ENCODE data around the gene FASN.

Gene FASN

DNA sequence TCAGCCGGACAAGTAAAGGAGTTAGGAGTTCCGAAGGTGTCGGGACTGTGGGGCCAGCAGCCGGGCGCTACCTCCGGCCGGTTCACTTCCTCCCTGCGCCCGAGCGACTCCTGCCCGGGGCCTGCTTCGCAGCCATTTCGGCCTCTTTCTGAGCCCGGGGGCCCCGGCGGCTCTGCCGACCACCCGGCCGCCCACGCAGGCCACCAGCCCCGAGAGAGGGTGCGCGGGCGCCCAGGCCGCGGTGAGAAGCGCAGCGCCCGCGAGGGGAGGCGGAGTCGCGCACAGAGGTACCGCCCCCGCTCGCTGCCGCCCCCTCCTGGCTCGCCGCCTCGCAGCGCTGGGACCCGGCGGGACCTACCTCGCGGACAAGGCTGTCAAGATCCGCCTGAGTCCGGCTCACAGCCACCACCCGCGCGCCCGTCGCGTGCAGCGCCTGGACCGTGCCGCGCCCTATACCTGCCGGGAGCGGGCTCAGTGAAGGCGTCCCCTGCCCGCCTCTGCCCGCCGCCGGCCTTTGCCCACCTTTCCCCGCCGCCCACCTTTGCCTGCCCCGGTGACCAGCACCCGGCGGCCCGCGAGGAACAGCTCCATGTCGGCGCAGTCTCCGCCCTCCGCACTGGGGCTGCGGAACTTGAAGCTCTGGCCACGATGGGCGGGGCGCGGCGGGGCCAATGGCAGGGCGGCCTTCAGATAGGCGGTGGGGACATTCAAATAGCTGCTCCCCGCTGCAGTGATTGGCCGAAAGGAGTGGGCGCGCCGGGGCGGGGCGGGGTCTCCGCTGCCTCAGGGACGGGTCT, 60.7 kb downstream of the FASN start, which contains the start of gene DCXR:
DCXR (minus strand) TSS at position 606 of the 797 bp plus-strand sequence; CDS start at position 591, 15 bp downstream.
- DNase-seq, result peak; percentile 98

DNA sequence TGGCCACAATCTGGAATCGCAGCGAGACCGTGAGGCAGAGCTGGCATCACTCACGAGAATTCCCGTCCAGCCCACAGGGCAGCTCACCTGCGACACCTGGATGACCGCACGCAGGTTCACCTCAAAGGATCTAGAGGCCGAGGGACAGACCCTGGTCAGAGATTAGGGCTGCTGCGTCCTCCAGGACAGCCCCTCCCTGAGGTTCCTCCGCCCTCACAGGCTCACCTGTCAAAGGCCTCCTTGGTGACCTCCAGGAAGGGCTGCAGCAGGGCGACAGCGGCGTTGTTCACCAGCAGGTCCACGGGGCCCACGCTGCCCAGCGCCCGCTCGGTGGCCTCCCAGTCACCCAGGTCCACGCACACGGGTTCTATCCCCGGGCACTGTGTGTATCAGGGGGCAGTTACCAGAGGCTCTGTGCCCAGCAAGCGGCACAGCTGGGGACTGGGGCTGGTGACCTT, 61.4 kb downstream of the FASN start:
- no peak for DNase-seq

DNA sequence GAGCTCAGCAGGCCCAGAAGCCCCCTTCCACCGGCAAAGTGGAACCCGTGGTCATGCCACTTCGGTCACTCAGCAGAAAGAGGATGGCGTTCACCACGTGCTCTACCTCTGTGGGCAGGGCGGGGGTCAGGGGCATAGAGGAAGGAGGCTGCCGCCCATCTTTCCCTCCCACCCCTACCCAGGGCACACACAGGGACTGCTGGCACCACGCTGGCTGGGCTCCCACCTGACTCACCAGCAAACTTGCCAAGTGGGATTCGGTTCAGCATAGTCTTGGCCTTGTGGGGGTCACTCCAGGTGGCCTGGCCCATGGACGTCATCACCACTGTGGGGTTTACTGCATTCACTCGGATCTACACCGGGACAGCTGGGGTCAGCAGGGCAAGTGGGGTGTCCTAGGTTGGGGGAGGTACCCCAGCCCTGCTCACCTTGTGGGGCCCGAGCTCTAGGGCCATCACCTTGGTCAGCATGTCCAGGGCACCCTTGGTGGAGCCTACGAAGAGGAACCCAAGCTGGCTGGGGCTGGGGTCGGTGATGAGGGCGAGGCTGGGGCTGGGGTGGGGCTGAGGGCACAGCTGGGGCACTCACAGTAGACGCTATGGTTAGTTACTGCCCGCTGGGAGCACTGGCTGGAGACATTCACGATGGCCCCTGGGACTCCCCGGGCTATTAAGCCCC, 61.9 kb downstream of the FASN start:
- DNase-seq, result no peak

GRCh38 chr17:82035488-82035887, 62.5 kb downstream of the FASN start:
- no peak for DNase-seq

DNA sequence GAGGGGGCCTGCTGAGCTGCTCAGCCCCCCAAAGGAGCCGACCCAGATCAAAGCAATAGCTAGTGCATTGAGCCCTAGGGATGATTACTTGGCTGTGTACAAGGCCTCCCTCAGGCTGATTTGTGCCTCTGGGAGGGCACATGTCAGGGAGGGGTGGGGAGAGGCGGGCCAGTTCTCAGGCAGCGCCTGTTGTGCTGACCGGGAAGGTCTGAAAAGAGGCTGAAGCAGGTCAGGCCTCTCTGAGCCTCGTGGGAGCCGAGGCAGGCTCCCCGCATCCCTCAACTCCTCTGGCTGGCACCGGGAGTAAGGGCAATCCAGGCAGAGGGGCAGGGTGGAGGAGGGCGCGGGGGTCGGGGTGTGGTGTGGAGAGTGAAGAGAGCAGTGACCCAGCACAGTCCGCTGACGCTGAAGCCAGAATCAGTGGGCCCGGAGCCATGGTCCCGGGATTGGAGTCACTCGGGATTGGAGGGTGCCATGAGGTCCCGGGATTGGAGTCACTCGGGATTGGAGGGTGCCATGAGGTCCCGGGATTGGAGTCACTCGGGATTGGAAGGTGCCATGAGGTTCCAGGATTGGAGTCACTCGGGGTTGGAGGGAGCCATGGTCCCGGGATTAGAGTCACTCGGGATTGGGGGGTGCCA, 63.5 kb downstream of the FASN start:
- no peak for DNase-seq

- DNase-seq, result no peak
These were observed 64.5 kb downstream of the FASN start for GRCh38 chr17:82033359-82034085.

DNA sequence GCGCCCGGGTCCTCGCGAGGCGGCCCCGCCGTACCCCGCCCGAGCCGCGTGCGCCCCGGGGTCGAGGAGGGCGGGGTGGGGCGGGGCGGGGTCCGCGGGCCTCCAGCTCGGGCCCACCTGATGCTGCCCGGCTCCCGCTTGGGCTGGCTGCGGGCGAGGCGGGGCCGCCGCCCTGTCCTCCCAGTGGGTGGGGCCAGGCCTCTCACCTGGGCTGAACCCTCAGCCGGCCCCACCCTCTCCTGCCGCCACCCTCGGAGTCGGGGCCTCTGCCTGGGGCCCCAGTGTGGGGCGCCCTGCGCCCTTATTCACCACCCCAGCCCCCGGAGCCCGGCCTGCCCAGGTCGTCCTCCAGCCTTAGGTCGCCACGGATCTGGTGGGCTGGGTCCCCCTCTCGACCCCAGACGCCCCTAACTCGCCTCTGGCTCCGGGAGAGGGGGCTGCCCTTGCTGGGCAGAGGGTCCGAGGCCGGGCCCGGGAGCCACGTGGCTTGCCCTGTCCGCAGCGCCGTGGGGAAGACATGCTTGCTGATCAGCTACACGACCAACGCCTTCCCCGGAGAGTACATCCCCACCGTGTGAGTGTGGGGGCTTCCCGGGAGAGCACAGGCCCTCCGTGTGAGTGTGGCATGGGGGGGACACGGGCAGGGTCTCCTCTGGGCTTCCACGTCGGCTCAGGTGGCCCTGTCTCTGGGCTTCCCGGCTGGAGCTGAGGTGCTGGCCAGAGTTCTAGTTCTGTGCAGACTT, 66.0 kb downstream of the FASN start:
- peak; percentile 61 to 68 for DNase-seq

- peak; percentile 46 to 58 for DNase-seq
These were observed 66.6 kb downstream of the FASN start, which contains the start of gene RAC3 for GRCh38 chr17:82031303-82031884. Gene RAC3 (plus strand): TSS chr17:82031678. CDS start chr17:82031762, 84 bp downstream.

DNA sequence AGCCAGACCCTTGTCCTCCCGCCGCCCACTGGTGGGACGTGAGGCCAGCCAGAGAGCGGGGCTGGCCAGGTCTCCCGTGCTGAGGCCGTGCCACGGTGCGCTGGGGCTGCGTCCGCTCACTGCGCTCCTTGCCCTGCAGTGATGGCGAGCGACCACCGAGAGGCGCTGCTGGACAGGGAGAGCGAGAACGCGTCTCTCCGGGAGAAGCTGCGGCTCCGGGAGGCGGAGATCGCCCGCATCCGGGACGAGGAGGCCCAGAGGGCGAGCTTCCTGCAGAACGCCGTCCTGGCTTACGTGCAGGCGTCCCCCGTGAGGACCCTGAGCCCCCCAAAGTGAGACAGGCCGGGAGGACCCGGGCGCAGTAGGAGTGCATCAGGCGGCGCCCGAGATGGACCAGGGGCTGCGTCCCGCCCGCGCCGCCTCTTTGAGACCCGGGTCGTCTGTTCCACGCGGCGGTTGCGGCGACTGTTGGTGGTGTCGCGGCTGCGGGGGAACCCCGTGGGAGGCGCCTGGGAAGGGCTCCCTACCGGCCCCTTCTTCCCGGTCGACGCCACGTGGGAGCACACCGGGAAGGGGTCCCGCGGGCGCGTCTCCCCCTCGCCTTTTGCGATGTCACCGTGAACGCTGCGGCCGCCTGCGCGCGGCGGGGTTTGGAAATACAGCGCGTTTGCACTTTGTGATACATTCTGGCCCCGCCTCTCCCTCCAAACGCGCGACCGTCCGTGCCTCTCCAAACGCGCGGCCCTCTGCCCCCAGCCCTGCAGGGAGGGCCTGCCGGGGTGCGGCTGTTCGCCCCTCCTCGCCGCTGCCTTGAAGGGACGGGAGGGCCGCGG, 67.3 kb downstream of the FASN start:
- peak; percentile 79 to 84 for DNase-seq

DNA sequence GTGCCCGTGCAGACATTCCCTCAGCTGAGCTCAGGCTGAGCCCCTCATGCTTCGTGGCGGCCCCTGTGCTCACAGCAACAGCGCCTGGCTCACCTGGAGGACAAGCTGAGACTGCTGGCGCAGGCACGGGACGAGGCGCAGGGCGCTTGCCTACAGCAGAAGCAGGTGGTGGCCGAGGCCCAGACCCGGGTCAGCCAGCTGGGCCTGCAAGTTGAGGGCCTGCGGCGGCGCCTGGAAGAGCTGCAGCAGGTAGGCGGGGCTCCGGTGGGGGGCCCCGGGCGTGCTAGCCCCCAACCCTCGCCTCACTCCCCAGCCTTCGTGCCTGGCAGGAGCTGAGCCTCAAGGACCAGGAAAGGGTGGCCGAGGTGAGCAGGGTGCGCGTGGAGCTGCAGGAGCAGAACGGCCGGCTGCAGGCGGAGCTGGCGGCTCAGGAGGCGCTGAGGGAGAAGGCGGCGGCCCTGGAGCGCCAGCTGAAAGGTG, 68.0 kb downstream of the FASN start:
- DNase-seq, result no peak

GRCh38 chr17:82029391-82029790, 68.6 kb downstream of the FASN start:
- no peak for DNase-seq

DNA sequence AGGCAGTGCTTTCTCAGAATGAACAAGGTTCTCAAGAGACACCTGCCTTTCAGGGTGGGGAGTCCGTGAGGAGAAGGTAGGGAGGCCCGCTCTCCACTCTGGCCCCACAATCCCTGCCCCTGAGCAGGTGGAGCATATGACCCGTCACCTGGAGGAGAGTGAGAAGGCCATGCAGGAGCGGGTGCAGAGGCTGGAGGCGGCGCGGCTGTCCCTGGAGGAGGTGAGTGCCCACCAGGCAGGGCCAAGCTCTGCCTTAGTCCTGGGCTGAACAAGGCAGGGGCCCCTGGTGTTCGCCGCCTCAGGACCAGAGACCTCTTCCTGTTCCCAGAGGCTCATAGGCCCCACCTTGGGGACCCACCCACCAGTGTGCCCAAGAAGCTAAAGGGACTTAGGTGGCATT, 69.1 kb downstream of the FASN start:
- DNase-seq, result no peak
